ENCODE data around the gene ZNF609.
A peak's percentile ranks its signal among the peaks of the same experiment; 100 is the strongest.
"Not testable (repeated sequence)": the region's sequence is repeated elsewhere in the genome, so short reads cannot be mapped to it uniquely, and the experiment has no call there.

Gene ZNF609

DNA sequence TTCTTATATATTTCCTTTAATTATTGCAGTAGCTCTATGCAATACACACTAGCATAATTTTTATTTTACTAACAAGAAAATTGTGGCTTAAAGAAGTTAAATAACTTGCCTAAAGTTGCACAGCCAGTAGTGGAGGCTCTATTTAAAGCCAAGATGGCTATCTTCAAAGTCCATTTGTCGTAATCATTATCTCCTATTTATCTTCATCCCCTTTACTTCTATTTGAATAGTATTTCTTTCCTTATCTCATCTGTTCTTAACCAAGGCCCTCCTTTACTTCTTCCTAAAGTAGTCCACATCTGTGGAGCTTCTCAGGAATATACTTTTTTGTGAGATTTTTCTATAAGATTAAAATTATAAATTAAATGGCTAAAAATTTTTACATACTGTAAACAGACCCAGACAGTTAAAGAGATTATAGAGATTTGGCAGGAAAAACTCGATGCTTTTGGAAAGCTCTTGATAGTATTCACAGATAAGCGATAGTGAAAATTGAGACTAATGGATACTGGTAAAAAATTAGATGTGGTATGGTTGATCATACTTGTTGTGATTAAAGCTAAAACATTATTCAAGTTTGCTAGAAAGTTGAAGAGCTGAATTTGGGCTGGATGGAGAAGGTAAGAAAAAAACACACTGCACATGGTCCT, 129.2 kb downstream of the ZNF609 start:
- Mint-ChIP-seq H3K4me1 (peaks cover 31% of the 10 kb centered on the region), H3K27ac (peak overlapping the region; percentile 36 to 85 (median 42)), H3K36me3 (ENCODE audit: low read depth) (peaks cover 4% of the 10 kb centered on the region), H3K4me3 (no peak overlapping the region), H3K27me3 (ENCODE audit: low read depth) (no peaks in the 10 kb centered on the region), H3K9me3 (no peaks in the 10 kb centered on the region)
- TF ChIP-seq CTCF (IDR thresholded peaks at IDR 0.05; ENCODE audit: unreplicated experiment in 3 of 3), result no peak

GRCh38 chr15:64592845-64593244, 132.5 kb downstream of the ZNF609 start:
- not testable (repeated sequence) for H3K27me3 Mint-ChIP-seq (ENCODE audit: low read depth); H3K9me3 Mint-ChIP-seq; H3K4me3 Mint-ChIP-seq; H3K27ac Mint-ChIP-seq; H3K36me3 Mint-ChIP-seq (ENCODE audit: low read depth)
- peaks cover 30% of the 10 kb centered on the region for H3K4me1 Mint-ChIP-seq

- peaks cover 4% of the 10 kb centered on the region for H3K36me3 Mint-ChIP-seq (ENCODE audit: low read depth)
- H3K27ac Mint-ChIP-seq, result peak overlapping the region; percentile 50 to 58 (median 57)
- H3K4me3 Mint-ChIP-seq, result no peak overlapping the region
- peaks cover 32% of the 10 kb centered on the region for H3K4me1 Mint-ChIP-seq
- H3K9me3 Mint-ChIP-seq, result no peaks in the 10 kb centered on the region
- no peak for TF ChIP-seq CTCF (IDR thresholded peaks at IDR 0.05; ENCODE audit: unreplicated experiment in 3 of 3)
- H3K27me3 Mint-ChIP-seq (ENCODE audit: low read depth), result no peaks in the 10 kb centered on the region
Measured at GRCh38 chr15:64596701-64597476, 136.5 kb downstream of the ZNF609 start.

- TF ChIP-seq CTCF (IDR thresholded peaks at IDR 0.05; ENCODE audit: unreplicated experiment in 3 of 3), result no peak
- Mint-ChIP-seq H3K9me3 (no peaks in the 10 kb centered on the region), H3K36me3 (ENCODE audit: low read depth) (peaks cover 4% of the 10 kb centered on the region), H3K27me3 (ENCODE audit: low read depth) (no peaks in the 10 kb centered on the region), H3K27ac (peak overlapping the region; percentile 50 to 58 (median 57)), H3K4me3 (no peak overlapping the region), H3K4me1 (peaks cover 37% of the 10 kb centered on the region)
Measured at GRCh38 chr15:64597477-64597822, 137.1 kb downstream of the ZNF609 start.

DNA sequence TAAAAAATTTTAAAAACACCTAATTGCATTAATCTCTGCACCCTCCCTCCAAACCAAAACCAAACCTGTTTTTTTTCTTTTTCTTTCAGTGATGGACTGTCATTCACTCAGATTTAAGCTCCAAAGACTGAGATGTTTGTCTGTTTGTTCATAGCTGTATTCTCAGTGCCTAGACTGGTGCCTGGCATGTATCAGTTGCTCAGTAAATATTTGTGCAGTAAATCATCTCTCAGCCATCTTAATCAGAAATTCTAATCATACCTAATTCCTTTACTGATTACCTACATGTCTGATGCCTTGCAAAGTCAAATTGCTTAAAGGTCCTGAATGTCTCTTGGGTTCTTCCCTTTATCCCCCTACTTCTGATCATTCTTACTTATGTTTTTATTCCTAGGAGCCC, 138.8 kb downstream of the ZNF609 start:
- Mint-ChIP-seq H3K27me3 (ENCODE audit: low read depth) (no peaks in the 10 kb centered on the region), H3K4me1 (peaks cover 50% of the 10 kb centered on the region), H3K27ac (peak overlapping the region in 1 of 3 experiments; percentile 15), H3K4me3 (no peak overlapping the region), H3K36me3 (ENCODE audit: low read depth) (no peaks in the 10 kb centered on the region), H3K9me3 (no peaks in the 10 kb centered on the region)
- no peak for TF ChIP-seq CTCF (IDR thresholded peaks at IDR 0.05; ENCODE audit: unreplicated experiment in 3 of 3)

- H3K27ac Mint-ChIP-seq, result peak overlapping the region in 2 of 3 experiments; percentile 15 to 16
- TF ChIP-seq CTCF (IDR thresholded peaks at IDR 0.05; ENCODE audit: unreplicated experiment in 3 of 3), result no peak
- H3K27me3 Mint-ChIP-seq (ENCODE audit: low read depth), result no peaks in the 10 kb centered on the region
- H3K4me1 Mint-ChIP-seq, result peaks cover 52% of the 10 kb centered on the region
- no peak overlapping the region for H3K4me3 Mint-ChIP-seq
- H3K9me3 Mint-ChIP-seq, result no peaks in the 10 kb centered on the region
- H3K36me3 Mint-ChIP-seq (ENCODE audit: low read depth), result no peaks in the 10 kb centered on the region
Measured at GRCh38 chr15:64599716-64600115, 139.3 kb downstream of the ZNF609 start.

All from nephron (organoid).